GM19099 (cell line): ENCODE measurements around the gene CACNB2.

ENCODE experiments used
- POLR2A ChIP-seq: IDR thresholded peaks from 3 replicates; pipeline ENCODE4 v1.6.1; 2011; ENCODE audit warnings: low read depth; ENCODE audit not compliant: insufficient read length; ENCODE audit errors: extremely low read depth

CACNB2 gene

DNA sequence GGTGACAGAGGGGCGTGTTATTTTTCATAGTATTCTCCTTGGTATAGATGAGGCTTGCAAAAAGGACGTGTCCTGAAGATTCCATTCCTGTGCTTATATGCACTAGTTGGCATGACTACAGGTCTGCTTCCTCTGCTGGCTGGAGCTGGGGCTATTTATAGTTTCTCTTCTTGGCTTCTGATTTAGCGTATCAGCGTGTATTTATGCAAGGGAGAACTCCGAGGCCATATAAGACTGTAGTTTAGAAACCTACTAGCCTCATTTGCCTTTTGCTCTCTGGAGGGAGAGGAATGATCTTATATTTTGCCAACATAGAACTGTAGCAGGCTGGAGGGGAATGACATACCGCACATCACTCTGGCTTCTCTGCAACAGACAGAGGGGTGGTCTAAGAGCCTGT is 39.7 kb downstream of the CACNB2 start:
- TF ChIP-seq POLR2A = no peak

DNA sequence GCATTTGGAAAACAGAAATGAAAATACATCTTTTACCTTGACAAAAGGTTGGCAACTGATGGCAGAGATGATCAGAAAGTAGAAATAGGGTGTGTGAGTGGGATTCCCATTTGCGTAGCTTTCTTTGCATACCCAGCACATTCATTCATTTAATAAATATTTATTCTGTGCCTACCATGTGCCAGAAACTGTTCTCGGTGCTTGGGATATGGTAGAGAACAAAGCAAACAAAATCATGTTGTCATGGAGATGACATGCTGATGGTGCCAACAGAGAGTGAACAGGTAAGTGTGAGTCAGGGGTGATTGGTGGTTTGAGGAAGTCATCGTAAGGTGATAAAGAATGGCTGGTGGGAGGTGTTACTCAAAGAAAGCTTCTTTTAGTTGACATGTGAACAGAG is 45.4 kb downstream of the CACNB2 start:
- TF ChIP-seq POLR2A = no peak

DNA sequence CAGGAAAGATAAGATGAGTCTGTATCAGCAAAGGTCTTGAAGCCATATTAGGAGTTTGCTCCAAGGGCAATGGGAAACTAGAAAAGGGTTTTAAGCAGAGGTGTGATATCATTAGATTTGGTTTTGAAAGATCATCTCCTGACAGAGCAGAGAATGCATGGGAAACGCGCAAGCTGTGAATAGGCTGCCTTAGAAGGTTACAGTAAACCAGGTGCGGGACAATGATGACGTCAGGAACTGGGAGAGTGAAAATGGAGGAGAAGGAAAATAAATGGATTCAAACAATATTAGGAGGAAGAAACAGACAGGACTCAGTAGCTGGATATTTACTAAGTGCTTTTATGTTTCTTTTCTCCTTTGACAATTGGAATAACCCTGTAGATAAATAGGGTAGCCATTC is 50.6 kb downstream of the CACNB2 start:
- no peak for TF ChIP-seq POLR2A

DNA sequence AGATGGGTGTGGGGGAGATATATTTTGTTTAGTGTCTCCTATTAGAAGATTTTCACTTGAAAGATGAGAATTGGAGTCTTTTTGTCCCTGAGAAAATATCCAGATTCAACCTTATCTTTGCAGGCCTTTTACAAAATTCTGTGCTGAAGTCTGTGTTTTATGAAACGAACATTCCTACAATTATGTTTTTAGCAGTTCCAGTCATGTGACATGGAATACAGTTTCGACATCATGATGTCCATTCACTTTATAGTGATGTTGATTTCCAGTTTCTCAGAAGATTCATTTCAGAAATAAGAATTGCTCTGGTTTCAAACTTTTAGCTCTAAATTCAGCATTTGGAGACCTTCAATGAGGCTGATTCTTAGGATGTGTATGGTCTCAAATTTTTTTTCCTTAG is 54.4 kb downstream of the CACNB2 start:
- TF ChIP-seq POLR2A = no peak

DNA sequence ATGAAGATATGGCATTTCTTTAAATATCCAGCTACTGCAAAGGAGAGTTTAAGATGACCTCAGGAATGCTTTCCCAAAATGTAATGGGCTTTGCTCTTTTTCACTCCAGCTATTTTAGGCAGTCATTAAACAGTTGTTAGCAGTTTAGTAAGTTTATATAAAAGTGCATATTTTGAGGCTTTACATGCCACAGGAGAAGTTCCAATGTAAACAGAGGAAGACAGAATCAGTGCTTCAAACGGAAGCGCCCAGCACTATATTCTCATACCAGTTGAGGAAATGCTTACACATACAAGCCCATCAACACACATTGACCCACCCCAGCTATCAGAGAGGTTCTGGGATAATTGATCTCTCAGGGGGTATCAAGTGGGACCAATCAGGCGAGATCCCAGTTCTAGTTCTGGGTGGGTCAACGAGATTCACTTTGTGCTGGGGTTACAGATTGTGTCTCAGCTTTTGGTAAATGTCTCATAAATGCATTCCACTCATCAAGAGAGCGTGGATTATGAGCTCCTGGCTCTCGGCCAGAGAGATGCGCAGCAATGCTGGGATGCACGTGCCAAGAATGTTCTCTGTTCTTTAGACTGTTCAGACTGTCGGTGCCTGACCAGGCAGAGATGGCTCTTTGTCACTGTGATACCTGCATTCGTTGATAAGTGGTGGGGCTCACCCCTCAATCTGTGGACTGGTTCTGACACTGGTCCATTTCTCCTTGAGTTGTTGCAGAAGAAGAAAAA is 55.0 kb downstream of the CACNB2 start:
- TF ChIP-seq POLR2A = no peak

DNA sequence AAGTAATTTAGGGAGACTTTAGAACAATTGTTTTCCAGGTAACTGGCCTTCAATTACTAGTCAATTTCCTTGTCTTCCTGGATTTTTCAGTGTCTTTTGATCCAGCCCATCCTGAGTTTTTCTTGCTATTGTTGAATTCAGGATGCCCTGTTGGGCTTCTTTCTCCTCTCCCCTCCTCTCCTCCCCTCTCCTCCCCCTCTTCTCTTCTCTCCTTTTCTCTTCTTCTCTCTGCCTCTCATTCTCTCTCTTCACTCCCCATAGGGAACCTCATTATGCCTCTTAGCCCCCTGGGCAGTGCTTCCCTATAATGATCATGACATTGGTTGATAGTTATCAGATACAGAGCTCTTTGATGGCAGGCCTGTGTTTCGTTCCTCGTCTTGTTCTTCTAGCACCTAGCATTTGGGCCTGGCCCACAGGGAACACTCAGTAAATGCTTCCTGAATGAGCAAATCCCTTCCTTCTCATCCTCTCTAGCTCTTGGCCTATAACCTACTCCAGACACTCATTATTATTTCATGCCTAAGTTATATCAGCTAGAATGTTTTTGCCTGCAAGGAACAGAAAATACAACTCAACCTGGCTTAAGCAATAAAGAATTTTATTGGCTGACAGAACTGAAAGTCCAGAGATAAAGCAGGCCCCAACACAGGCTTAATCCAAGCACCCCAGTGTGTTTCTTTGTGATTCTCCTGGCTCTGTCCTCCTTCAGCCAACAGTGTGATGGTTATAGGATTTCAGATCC is 56.8 kb downstream of the CACNB2 start:
- TF ChIP-seq POLR2A = no peak

DNA sequence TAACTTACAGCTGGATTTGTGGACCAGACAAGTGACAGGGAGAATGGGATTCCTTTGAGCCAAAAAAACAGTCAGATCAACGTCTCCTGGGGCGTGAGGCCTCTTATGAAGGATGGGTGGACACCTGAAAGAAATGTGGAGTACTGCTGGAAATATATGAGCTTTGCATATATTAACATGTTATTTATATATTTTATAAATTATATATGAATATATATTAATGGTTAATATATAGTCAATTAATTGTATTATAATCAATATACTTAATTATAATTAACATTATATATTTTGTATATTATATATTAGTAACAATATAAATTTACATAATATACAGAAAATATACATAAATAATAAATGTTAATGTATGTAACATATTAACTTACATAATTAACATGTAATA is 57.5 kb downstream of the CACNB2 start:
- TF ChIP-seq POLR2A = no peak

DNA sequence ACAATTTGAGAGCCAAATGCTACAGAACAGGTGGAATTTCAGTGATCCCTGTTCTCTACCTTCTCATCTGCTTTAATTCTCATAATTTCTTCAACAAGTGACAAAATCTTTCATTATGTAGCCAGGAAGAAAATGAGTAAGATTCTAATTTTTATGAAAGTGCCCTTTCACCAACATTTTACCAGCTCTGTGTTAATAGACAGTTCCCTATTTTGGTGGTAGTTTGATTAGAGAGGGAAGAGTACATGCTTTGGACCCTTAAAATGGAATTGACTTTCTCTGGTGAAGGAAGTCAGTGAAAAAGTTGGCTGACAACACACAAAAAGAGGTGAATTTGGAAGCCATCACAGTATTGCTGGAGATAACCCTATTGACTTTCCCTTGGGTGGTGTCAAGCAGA is 61.7 kb downstream of the CACNB2 start:
- TF ChIP-seq POLR2A = no peak

DNA sequence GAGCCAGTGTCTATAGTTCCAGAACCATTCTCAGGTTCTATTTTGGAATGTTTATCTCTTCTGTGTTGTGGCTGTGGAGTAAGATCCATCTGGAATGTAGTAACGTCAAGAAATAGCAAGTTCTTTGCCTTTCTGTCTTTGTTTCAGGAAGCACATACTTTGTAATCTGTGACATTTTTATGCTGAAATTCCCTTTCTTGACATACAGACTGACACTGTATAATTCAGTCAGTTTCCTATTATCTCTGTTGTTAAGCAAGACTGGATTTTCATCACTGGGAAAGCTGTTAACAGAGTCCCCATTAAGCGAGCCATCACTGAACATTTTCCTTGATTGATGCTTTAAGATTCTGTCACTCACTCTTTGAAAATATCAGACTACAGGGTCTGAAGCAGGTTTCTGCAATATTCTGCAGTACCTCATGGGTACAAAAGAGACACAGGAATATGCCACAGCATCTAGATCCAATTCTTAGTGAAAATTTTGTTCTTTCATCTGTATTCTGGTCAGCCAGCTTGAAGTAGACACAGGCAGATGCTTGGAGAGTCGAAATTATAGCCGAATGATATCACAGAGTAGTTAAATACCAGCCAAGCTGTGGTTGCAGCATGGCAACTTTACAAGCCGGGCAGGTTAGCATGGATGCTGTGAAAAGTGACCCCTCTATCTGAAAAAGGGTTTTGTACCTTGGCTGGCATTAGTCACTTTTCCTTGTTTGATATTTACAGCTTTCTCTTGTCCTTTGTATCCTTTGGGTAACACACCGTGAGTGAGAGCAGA is 62.6 kb downstream of the CACNB2 start:
- TF ChIP-seq POLR2A = no peak

DNA sequence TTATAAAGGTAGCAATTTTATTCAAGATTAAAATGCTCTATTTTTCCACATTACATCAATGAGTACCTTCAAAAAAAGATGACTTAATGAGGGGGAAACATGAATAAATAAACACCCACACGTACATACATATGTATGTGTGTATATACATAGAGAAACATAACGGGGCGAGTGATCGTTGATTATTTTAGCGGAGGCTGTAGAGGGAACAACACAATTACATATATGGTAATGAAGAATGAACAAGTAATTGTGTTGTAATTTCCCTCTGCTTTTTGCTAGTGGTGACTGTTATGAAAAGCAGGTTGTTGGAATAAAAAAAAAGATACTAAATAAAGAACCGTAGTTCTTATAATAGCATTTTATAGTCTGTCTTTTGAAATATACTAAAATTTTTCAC is 63.2 kb downstream of the CACNB2 start:
- TF ChIP-seq POLR2A = no peak

DNA sequence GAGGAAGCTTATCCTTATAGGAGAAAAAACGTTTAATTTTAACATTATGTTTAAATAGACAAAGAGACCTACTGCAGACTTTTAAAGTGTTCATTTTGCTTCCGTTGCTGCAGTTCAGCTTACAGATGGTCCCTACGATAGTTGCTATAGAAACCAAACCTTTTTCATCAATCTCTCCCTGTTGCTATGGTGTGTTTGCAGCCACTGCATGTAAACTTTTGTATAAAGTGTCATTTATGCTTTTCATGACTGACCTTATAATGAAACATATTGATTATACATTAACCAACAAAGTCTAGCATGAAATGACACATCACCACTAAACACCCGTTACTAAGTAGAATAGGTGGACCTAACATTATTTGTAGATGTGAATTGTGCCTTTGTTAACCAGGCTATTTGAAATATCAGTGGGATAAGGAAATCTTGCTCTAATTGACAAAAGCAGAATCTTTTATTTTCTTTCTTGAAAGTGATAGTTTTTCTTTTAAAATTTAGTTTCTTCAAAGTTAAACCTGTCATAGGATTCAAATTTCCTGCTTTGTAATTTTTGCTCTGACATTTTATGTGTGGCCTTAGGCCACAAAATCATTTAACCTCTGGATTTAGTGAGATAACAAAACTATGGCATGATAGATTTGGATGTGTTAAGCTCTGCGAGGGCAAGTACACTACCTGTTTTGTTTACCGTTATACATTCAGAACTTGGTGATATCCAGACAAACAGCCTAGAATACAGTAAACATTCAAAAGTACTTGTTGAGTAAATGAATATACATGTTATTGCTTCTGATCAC is 64.0 kb downstream of the CACNB2 start:
- no peak for TF ChIP-seq POLR2A

DNA sequence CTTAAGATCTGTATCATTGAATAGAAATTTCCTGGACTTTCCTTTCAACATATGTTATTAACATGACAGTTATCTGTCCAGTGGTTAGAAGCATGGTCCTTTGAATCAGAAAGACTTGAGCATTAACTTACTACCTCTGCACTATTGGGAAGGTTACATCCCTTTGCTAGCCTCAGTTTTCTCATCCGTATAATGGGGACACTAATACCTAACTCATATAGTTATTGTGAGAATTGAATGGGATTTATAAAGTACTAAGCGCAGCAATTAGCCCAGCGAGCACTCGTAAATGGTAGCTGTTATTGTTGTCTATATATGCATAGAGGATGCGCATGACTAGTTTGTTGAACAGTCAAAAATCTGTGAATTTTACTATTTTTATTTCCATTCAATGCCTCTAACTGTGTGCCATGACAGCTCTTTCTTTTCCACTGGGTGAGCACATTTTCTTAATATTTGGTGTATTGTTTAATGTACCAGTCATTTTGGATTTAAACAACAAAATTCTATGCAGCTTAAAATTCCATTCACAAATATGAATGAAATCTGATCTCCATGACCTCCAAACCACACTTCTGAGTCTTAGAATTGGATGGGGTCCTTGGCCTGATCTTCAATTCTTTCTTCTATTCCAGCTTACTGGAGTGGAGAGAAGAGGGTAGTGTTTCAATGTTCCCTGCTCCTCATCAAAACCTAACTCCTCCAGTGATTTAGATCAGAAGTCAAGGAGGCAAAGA is 65.0 kb downstream of the CACNB2 start:
- TF ChIP-seq POLR2A = no peak

DNA sequence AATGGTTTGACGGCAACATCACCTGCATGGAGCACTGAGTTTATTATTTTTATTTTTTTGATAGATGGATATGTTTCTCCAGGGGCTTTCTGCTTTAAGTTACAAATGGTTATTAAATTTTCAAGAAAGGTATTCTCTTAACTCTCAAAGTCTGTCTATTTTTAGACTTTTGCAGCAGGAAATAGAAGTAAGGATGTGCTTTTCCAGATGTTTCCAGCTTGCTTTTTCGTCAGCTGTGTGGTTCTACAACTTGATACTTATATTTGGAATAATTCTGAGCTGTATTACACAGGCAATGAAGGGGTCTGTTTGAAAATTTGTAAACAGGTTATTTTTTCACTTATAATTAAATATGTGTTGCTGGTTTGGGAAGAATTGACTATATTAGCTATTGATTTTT is 69.0 kb downstream of the CACNB2 start:
- TF ChIP-seq POLR2A = no peak

DNA sequence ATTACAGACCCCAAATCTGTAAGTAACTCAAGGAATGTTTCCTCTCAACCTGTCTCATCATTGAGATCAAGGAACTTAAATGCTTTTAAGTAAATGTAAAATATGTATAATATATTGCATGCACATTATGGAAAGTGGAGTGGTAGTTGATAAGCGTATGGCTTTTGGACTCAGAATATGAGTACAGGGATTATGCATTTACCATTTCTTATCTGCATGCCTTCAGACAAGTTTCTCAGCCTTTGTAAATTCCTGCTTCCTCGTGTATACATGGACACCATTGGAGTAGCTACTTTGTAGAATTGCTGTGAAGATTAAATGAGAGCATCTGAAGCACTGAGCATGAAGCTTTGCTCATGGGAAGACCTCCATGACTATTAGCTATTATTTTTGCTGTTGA is 70.5 kb downstream of the CACNB2 start:
- no peak for TF ChIP-seq POLR2A
